GM19467 (cell line): ENCODE results near the gene PPFIA3.
"Not testable (repeated sequence)": the region's sequence is repeated elsewhere in the genome, so short reads cannot be mapped to it uniquely, and the experiment has no call there.

ENCODE experiments used
- ATAC-seq: cut with Tn5 transposase; IDR thresholded peaks from one replicate; pipeline ENCODE4 v1.9.1; 2021; ENCODE audit warnings: mild to moderate bottlenecking, moderate library complexity; ENCODE audit not compliant: unreplicated experiment

The PPFIA3 gene

DNA sequence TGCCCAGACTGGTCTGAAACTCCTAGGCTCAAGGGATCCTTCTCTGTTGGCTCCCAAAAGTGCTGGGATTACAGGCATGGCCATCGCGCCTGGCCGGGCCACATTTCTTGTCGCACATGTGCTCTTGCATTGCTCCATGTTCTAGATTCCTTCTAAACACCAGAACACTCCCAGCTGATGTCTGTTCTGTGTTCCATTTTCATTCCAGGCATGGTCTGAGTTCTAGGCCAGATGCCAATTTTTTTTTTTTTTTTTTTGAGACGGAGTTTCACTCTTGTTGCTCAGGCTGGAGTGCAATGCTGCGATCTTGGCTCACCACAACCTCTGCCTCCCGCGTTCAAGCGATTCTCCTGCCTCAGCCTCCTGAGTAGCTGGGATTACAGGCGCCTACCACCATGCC, 2.5 kb downstream of the PPFIA3 start:
- ATAC-seq, result not testable (repeated sequence)

- ATAC-seq, result not testable (repeated sequence)
Observed at GRCh38 chr19:49123285-49123684, 3.9 kb downstream of the PPFIA3 start.

GRCh38 chr19:49125025-49125731, 5.8 kb downstream of the PPFIA3 start:
- no peak for ATAC-seq

- ATAC-seq, result no peak
Observed at GRCh38 chr19:49126575-49126974, 7.2 kb downstream of the PPFIA3 start.

DNA sequence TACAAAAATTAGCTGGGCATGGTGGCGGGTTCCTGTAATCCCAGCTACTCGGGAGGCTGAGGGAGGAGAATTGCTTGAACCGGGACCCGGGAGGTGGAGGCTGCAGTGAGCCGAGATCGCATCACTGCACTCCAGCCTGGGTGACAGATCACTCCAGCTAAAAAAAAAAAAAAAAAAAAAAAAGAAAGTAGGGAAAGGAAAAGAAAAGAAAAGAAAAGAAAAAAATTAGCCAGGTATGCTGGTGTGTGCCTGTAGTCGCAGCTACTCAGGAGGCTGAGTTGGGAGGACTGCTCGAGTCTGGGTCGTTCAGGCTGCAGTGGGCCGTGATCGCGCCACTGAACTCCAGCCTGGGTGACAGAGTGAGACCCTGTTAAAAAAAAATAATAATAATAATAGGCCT, 7.9 kb downstream of the PPFIA3 start:
- not testable (repeated sequence) for ATAC-seq

DNA sequence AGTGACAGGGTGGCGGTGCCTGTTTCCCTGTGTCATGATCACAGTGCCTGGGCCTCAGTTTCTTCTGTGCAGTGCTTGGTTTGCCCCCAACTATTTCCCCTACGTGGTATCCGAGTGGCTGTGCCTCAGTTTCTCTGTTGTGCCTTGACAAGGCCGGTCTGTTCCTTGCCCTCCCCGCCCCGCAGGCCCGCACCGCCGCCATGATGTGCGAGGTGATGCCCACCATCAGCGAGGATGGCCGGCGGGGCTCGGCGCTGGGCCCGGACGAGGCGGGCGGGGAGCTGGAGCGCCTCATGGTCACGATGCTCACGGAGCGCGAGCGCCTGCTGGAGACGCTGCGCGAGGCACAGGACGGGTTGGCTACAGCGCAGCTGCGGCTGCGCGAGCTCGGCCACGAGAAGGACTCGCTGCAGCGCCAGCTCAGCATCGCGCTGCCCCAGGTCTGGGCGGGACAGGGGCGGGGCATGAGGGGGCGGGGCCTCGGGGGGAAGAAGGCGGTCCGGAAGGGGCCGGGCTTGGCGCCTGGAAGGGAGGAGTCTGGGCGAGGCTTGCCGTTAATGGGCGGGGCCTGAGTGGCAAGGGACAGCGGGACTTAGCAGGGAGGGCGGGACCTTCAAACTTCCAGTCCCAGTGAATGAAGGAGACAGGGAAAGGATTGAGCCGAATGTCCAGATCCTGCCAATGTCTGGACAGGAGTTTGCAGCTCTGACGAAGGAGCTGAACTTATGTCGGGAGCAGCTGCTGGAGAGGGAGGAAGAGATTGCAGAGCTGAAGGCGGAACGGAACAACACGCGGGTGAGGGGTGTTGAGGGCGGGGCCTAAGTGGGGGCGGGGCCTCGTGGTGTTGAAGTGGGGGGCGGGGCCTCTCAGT, 8.6 kb downstream of the PPFIA3 start:
- peak; percentile 83 for ATAC-seq

DNA sequence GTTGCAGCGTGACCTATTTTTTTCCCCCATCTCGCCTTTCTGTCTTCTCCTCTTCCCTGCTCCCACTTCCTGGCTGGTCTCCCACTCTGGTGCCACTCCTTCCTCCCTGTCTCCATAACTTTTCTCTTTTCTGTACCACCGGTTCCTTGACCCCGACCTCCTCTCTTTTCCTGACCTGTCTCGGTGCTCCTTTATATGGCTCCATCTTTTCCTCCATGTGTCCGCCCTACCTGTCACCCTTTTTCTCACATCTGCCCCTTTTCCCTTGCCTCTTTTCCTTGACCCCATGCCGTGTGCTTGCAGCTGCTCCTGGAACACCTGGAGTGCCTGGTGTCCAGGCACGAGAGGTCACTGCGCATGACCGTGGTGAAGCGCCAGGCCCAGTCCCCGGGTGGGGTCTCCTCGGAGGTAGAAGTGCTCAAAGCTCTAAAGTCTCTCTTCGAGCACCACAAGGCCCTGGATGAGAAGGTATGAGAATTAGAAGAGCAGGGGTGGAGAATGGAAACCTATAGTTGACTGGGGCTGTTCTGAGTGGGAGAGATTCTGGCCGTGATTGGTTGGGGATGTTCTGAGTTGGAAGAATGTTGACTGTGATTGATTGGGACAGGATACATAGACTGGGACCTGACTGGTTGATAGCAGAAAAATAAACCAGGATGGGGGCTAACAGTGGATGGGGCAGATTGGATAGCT, 9.3 kb downstream of the PPFIA3 start:
- no peak for ATAC-seq

GRCh38 chr19:49129238-49129583, 9.9 kb downstream of the PPFIA3 start:
- no peak for ATAC-seq

GRCh38 chr19:49130325-49130724, 11.0 kb downstream of the PPFIA3 start:
- ATAC-seq, result no peak

DNA sequence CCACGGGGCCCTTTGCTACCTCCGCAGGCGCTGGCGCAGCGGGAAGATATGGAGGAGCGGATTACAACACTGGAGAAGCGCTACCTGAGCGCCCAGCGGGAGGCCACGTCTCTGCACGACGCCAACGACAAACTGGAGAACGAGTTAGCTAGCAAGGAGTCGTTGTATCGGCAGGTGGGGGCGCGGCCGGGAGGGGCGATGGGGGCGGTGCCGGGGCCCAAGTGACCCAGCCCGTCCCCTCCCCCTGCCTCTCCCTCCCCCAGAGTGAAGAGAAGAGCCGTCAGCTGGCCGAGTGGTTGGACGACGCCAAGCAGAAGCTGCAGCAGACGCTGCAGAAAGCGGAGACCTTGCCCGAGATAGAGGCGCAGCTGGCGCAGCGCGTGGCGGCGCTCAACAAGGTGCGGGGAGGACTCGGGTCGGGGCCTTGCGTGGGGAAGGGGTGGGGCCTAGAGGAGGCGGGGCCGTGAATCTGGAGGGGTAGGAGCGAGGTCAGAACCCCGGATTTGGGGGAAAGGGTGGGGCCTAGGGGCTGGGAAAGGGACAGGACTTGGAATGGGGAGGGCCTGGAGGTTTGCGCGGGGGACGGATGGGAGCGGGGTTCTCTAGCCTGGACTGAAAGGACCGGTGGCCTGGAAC, 13.7 kb downstream of the PPFIA3 start:
- ATAC-seq, result no peak

DNA sequence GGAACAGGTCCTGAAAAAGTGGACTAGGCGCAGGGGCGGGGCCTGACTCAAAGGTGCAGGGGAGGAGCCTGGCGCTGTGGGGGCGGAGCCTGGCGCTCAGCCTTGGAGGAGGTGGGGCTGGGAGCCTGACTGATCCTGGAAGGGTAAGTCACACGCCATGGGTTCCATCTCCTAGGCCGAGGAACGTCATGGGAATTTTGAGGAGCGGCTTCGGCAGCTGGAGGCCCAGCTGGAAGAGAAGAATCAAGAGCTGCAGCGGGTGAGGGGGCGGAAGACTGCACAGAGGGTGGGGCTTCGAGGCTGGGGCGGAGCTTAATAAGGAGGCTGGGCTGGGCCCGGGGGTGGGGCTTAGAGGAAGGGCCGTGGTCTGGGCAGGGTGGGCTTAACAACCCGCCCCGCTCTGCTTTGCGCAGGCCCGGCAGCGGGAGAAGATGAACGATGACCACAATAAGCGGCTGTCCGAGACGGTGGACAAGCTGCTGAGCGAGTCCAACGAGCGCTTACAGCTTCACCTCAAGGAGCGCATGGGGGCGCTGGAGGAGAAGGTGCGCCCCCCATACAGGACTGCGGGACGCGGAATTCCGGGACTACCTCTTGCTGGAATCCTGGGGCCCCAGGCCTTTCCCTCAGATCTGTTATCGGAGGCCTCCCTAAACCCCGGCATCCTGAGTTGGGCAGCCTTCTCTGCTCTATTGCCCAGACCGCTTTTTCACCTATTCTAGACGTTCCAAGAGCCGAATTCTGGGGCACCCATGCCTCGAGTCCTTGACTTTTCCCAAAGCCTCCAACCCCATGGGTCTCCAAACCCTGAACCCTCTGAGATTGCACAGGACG, 14.5 kb downstream of the PPFIA3 start:
- ATAC-seq, result no peak

DNA sequence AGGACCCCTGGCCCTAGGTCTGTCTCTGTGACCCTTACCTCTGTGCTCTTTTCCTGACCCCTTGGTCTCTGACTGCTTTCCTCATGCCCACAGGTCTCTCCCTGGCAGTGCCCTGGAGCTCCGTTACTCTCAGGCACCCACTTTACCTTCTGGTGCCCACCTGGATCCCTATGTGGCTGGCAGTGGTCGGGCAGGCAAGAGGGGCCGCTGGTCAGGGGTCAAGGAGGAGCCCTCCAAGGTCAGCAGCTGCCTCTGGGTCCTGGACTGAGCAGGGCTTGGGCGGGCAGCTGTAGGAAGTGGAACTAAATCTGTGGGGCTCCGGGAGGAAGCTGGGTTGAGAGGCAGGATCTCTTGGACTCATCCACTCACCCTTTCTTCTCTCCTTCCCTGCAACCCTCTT, 16.3 kb downstream of the PPFIA3 start:
- no peak for ATAC-seq

DNA sequence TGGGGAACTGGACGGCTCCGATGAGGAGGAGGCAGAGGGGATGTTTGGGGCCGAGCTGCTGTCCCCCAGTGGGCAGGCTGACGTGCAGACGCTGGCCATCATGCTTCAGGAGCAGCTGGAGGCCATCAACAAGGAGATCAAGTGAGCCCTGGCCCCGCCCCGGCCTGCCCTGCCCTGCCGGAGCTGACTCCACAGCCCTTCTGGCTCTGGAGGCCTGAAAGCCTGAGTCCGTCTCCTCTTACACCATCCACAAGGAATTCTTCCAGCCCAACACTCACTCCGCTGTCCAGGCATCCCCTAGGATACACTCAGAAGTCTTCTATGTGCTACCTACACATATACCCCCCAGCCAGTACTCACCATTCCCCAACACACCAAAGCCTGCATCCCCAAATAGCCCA, 17.4 kb downstream of the PPFIA3 start:
- ATAC-seq, result no peak

- no peak for ATAC-seq
Observed at GRCh38 chr19:49140951-49141350, 21.6 kb downstream of the PPFIA3 start.

DNA sequence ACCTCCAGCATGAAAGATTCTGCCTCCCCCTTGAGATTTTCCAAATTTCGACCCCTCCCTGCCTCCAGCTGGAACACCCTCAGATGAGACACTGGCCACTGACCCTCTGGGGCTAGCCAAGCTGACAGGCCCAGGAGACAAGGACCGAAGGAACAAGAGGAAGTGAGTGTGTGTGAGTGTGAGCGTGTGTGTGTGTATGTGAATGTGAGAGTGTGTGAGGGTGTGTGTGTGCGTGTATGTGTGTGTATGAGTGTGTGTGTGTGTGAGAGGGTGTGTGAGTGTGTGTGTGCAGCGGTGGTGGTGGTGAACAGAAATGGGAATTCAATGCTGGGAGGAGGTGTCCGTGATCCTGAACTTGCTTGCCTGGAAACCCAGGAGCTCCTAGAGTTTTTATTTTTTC, 22.0 kb downstream of the PPFIA3 start:
- ATAC-seq, result no peak

- ATAC-seq, result no peak
Observed at GRCh38 chr19:49142866-49143335, 23.6 kb downstream of the PPFIA3 start.

- ATAC-seq, result no peak
Observed at GRCh38 chr19:49145573-49146407, 26.4 kb downstream of the PPFIA3 start.

DNA sequence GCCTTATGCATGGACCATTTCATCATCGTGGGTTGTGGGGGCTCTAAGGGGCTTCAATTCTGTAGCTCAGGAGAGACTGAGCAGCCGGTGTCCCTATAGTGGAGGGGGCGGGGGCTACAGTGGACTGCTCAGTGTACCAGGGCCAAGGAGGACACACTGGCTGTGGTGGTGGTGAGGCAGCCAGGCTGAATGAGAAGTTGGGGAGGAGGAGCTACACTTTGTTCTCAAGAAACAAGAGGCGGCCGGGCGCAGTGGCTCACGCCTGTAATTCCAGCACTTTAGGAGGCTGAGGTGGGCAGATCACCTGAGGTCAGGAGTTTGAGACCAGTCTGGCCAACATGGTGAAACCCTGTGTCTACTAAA, 27.0 kb downstream of the PPFIA3 start:
- ATAC-seq, result not testable (repeated sequence)

DNA sequence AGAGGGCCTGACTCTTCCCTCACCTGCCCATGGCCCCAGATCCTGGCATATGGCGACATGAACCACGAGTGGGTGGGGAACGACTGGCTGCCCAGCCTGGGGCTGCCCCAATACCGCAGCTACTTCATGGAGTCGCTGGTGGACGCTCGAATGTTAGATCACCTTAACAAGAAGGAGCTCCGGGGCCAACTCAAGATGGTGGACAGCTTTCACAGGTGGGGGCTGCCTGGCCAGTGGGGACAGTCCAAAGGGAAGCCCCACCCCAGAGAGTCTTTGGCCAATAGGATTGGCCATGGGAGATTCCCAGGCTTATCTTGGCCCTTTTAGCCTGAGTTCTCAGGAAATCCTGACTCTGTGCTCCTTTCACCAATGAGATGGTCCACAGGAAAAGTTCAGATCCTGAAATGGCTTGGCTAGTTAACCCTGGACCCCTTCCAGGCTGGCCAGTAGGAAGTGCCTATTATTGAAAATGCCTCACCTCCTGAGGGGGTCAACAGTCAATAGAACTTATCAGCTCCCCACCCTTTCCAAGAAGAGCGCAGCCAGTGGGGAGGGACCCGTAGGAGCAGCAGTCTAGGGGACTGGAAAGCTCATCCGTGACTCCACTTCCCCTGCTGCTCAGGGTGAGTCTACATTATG, 28.8 kb downstream of the PPFIA3 start:
- ATAC-seq, result no peak
